NCI-H1048 (cell line): ENCODE results near the gene GCH1.
A peak's percentile ranks its signal among the peaks of the same experiment; 100 is the strongest.
"Not testable (repeated sequence)": the region's sequence is repeated elsewhere in the genome, so short reads cannot be mapped to it uniquely, and the experiment has no call there.

Experiments
- DNase-seq: peaks from one replicate; lab custom pipeline; 2025; lab: John Stamatoyannopoulos, UW

GCH1 gene, protein sequence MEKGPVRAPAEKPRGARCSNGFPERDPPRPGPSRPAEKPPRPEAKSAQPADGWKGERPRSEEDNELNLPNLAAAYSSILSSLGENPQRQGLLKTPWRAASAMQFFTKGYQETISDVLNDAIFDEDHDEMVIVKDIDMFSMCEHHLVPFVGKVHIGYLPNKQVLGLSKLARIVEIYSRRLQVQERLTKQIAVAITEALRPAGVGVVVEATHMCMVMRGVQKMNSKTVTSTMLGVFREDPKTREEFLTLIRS

DNA sequence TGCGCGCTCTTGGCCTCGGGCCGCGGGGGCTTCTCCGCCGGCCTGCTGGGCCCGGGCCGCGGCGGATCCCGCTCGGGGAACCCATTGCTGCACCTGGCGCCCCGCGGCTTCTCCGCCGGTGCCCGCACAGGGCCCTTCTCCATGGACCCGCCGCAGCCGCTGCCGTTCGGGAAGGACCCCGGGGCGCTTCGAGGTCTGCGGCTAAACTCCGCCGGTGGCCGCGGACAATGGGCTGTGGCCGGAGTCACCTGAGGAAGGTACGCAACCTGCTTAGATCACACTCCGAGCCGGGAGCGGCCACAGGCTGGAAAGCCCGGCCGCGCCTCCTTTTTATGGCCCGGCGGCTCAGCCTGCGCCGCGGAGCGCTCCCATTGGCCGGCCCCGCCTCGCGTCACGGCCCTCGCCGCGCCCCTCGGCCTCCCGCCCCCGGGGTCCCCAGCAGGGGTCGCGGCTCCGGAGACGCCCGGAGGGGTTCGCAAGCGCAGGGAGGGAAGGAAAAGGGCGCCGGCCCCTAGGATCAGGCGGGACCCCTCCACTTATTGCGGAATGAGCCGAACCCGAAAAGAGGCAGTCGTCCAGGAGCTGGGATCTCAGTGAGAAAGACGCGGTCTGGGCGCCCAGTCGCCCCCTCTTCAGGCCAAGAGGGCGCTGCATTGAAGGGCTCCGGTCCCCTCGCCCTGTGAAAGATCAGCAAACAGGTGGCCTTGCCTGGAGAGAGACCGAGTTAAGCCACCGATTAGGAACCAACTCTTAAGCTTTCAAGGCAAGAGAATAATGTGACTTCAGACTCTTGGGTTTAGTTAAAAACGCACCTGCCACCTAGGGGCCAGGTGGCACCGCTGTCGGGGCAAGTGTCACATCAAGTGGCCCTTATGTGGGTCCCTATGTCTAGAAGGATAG is at the start of gene GCH1:
TSS of gene GCH1 (minus strand) at position 306 of the 900 bp plus-strand sequence. CDS start at position 143, 163 bp downstream.
- DNase-seq = peak; percentile 40

DNA sequence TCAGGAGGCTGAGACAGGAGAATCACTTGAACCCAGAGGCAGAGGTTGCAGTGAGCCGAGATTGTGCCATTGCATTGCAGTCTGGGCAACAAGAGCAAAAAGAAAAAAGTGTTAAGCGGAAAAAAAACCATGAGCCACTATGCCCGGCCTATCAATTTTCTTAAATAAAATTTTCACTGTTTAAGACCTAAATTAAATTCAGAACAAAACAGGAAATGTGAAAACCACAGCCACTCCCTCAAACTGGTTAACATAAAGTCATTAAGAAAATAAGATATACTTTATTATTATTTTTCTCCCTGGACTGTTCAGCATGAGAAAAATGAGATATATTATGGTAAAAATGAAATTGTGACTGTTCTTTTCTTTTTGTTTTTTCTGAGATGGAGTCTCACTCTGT is 44.6 kb upstream of the GCH1 start:
- no peak for DNase-seq

DNA sequence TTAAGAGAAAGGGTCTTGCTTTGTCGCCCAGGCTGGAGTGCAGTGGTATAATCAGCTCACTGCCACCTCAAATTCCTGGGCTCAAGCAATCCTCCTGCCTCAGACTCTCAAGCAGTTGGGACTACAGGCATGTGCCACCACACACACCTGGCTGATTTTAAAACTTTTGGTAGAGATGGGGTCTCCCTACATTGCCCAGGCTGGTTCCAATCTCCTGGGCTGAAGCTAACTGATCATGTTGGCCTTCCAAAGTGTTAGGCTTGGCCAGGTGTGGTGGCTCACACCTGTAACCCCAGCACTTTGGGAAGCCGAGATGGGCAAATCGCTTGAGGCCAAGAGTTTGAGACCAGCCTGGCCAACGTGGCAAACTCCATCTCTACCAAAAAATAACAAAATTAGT is 43.9 kb upstream of the GCH1 start:
- no peak for DNase-seq

DNA sequence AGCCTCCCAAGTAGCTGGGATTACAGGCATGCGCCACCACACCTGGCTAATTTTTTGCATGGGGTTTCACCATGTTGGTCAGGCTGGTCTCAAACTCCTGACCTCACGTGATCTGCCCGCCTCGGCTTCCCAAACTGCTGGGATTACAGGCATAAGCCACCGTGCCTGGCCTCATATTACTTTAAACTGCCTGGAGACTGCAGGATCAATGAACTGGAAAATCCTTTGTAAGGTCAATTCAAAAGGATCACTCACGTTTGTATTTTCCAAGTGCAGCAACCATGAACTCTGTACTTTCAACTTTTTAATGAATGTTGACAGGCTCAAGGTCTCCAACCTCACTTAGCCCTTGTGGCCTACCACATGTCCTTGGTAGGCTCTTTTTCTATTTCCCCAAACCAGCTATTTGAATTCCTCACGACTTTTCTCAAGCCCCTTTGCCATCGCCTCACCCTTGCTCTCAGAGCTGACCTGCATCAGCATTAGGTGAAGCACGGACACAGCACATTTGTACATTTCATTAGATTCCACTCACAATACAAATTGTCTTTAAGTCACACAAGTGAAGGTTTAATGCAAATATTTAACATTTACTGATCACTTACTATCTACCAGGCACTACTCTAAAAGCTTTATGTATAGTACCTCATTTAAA is 42.2 kb upstream of the GCH1 start:
- no peak for DNase-seq

DNA sequence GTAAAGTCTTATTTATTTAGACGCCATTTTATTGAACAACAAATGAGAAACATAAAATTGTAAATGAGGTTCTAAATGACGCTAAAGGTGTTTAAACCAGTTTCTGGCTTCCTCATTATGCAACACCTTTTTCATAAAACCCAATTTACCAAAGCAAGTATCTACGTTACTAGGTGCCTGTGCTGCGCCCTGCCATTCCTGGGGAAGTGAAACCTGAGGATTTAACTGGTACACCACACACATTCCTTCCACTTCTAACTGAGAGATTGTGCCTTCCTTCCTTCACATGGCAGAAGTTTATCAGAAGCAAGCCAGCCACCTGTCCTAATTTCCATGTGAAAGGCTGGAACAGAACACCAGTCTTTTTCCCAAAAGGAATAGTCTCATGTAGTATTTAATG is 40.3 kb upstream of the GCH1 start:
- no peak for DNase-seq

DNA sequence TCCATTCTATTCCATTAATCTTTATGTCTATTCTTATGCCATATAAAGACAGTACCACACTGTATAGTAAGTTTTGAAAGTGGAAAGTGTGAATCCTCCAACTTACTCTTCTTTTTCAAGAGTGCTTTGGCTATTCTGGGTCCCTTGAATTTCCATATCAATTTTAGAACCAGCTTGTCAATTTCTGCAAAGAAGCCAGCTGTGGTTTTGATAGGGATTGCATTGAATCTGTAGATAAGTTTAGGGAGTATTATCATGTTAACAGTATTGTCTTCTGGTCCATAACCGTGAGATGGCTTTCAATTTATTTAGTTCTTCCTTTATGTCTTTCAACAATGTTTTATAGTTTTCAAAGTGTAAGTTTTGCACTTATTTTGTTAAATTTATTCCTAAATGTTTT is 34.2 kb upstream of the GCH1 start:
- no peak for DNase-seq

DNA sequence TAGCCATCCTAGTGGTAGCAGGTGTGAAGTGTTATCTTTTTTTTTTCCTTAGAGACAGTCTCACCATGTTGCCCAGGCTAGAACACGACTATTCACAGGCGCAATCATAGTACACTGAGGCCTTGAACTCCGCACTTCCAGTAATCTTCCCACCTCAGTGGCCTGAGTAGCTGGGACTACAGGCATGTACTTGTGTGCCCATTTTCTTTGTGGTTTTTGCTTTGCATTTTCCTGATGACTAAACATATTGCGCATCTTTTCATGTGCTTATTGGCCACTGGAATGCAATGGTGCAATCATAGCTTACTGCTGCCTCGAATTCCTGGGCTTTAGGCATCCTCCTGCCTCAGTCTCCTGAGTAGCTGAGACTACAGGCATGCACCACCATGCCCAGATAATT is 33.3 kb upstream of the GCH1 start:
- DNase-seq = no peak

DNA sequence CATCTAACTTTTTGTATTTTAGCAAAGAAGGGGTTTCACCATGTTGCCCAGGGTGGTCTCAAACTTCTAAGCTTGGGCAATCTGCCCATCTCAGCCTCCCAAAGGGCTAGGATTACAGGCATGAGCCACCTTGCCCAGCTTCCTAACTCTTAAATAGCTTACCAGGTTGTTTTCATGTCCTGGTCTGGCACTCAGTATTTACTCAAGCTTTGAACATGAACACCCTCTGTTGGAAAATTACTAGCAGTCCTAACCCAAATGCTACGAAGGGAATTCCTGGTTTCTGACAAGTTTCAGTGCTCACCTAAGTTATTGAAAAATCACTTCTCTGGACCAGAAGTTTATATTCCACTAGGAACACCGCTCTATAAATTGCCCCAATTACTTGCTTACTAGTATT is 32.5 kb upstream of the GCH1 start:
- no peak for DNase-seq

DNA sequence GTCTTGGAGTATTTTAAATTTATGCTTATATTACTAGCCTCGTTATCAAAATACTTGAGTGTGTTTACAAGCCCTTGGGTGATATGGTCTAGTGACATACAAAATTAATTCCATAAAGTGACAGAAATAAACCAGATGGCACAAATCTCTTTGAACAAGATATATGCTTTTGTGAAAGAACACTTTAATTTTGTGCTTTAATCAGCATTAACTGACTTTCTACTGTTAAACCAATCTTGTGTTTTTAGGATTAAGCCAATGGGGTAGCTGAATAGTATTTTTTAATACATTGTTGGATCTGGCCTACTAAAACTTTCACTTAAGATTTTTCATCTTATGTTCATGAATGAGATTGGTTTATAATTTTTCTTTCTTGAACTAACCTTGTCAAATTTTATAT is 30.4 kb upstream of the GCH1 start:
- no peak for DNase-seq

DNA sequence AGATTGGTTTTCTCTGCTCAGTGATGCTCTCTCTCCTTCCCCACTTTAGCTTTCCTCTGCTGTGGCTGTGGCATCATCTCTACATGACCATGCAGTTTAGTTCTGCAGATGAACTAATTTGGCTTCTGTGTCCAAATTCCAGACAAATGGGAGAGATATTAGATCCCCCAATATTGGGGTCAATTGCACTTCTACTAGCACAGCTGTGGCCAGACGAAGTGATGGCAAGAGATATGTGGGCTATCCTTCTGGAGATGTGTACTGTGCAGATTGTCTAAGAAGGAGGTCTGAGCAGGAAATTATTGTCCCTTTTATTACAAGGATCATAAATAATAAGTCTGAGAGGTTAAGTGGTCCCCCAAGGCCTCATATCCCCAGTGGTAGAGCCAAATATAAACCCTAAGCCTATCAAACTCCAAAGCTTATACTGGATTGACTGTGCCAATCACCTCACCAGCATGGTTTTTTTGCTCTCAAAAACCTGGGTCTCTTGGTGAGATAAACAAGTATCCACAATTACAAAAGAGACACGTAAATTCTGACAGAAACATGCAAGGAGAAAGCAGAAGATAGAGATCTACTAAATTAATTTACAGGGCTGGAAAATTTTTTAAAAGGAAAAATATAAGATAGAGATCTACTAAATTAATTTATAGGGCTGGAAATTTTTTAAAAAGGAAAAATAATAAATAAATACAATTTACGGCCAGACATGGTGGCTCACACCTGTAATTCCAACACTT is 29.1 kb upstream of the GCH1 start:
- DNase-seq = no peak

DNA sequence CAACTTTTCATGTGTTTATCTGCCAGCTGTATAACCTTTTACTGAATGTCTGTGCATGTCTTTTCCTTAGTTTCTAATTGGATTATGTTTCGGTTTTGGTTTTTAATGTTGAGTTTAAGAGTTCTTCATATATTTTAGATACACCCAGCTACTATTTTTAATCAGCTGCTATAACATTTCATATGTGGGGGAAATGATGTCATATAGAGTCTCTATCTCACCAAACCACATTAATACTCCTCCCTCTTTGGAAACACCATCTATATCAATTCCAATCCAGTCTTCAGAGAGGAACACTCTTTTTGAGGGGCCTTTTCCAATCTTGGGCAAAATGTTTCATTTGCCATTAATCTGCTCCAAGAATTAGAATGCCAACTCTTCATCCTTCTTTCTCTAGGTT is 28.5 kb upstream of the GCH1 start:
- DNase-seq = no peak

DNA sequence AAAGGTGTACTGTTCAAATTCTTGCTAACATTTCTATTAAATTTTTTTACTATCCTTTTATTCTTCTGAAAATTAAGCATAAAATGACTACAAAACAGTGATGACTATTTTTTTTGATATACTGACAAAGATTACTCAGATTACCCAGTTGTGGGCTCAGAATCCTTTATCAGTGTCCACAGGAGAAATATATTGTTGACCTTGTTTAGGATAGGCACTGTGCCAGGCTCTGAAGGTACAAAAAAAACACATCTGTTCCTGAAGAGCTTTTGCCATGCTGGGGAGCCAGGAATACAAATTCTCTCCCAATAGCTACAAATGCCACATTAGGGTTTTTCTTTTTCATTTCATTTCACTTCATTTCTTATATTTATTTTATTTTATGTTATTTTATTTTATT is 26.9 kb upstream of the GCH1 start:
- no peak for DNase-seq

DNA sequence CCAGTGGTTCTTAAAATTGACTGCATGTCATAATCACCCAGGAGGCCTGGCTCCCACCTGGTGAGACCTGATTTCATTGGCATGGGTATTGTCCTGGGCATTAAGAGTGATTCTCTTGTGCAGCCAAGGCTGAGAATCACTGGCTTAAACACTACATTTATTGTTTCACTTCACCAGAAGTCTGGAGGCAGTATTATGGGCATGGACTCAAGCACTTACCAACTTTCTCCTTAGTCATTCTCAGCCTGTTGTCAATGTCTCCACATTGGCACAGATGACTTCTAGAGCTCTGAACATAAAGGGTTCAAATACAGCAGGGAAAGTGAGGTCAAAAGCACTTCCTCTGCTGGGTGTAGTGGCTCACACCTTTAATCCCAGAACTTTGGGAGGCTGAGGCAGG is 25.6 kb upstream of the GCH1 start:
- no peak for DNase-seq

DNA sequence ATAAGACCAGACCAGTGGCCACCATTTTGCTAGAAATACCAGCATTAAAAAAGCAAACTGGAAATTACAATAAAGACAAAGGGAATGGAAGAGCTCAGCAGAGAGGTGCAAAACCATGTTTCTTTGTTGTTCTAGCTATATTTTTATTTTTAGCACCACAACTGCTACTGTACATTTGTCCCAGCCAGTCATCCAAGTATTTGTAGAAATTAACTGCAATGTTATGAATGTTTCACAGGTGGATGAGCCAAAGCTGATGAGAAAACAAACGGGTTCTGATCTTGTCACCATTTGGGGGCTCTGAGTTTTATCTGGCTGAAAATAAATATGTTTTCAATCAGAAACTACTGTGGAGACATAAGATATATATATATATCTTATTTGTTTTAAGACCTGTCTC is 24.9 kb upstream of the GCH1 start:
- DNase-seq = no peak

DNA sequence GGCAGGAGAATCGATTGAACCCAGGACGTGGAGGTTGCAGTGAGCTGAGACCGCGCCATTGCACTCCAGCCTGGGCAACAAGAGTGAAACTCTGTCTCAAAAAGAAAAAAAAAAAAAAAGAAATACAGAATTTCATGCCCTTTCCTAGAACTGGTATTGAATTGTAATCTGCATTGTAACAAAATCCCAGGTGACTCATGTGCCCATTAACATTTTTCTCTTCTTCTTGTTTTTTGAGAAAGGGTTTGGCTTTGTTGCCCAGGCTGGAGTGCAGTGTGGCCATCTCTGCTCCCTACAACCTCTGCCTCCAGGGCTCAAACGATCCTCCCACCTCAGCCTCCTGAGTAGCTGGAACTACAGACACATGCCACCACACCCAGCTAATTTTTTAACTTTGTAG is 23.9 kb upstream of the GCH1 start:
- DNase-seq = not testable (repeated sequence)

DNA sequence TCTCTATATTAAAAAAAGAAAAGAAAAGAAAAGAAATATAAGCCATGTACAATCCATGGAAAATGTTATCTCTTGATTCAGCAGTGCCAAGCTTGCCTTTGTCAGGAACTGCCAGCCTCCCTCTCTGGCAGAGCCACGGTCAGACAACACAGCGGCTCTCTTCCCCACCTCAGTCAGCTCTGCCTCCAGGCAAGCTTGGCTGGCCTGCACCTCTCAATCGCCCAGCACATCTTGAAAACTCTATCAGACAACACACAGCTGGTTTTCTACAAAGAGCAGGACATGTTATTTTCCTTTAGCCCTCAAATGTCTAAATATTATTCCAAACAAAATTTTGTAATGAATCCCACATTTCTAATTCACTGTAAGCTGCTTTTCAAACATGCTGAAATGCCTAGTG is 20.0 kb upstream of the GCH1 start:
- DNase-seq = no peak

DNA sequence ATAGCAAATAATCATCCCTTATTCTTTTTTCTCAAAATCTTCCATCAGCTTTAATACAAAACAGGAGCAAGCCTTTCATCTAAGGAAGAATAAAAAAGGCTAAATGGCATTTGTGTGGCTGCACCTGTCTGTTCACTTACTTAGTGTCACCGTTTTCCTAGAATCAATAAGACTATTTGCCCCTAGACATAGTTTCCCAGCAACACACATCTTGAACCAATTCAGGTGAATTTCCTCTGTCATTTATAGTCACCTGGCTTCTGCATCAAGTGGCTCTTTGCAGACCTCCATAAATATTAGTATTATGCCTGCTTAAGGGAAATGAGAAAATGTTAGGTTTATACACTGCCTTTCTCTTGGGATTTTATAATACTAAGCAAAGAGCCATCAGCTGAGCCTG is 17.4 kb upstream of the GCH1 start:
- DNase-seq = no peak

DNA sequence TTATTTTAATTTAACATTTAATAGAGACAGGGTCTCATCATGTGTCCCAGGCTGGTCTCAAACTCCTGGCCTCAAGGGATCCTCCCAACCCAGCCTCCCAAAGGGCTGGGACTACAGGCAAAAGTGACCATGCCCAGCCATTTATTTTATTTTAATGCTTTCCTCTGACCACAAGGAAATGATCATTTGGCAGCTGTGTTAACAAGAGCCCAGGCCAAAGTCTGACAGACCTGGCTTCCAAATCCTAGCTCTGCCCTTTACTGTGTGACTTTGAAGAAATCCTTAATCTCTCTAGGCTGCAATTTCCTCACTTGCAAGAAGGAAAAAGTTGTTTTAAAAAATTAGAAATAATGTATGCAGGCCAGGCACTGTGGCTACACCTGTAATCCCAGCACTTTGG is 16.7 kb upstream of the GCH1 start:
- DNase-seq = no peak

DNA sequence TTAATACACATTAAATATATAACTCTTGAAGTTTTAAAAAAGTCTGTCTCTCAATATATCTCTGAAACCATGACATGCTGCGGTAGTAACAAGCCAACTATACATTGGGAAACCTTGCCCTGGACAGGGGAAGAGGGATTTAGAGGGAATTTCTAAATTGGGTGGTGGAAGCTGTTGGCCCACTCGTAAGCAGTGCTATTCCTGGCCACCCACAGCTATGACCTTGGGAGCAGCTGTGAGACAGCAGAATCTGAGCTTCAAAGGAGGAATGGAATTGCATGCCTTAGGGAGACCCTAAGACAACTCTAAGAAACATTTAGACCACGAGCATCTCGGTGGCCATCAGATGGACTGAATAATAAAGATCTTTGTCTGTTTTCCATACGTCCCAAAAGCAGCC is 15.8 kb upstream of the GCH1 start:
- no peak for DNase-seq

DNA sequence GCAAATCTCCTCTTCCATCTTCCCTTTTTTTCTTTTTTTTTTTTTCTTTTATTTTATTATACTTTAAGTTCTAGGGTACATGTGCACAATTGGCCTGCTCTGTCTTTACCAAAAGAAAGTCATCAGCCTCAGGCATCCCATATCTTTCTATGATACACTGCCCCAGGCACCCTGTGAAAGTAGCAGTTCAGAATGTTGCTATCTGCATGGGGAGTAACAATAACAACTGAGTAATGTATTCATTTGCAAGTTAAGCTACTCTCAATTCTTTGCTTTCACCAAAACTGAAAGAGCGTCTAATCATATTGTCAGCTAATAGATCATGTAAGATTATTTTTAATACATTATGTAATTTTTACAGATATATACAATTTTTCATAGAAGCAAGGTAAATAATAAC is 13.5 kb upstream of the GCH1 start:
- no peak for DNase-seq

DNA sequence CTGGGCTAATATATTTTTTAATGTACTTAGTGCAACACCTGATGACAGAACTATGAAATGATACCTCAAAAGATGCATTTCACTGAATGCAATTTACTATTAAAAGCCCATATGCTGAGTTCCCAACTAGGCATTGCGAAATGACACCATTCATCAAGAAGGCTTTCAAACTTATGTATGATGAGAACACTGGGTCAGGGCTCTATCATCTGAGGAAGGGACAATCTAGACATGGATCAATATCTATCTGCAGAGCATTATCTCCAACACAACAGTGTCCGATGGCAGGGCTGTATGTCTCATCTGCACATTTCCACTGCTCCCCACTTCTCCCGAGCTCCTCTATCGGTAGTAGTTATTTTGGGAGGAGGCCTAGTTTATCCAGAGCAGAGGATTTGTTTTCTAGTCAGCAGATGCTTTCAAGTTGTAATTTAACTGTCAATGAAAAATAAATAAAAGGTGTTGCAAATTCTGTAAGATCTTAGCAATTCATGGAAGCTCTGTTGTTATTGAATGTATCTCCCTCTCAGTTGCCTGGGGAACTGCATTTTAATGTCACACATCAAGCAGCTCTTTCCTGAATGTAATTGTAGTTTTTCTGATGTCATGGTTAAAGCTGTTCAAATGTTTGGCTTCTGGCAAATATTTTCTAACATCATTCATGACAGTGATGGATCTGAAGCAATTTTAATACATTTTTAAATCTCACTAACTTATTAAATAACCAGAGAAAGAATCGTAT is 7.4 kb upstream of the GCH1 start:
- no peak for DNase-seq

DNA sequence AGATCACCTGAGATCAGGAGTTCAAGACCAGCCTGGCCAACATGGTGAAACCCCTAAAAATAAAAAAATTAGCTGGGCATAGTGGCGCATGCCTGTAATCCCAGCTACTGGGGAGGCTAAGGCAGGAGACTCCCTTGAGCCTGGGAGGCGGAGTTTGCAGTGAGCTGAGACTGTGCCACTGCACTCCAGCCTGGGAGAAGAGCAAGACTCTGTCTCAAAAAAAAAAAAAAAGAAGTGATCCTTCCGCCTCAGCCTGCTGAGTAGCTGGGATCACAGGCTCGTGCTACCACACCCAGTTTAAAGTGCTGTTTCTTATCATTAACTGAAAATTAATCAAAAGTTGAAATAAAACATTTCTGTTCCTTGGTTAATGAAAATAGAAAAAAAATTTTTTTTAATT is 6.3 kb upstream of the GCH1 start:
- not testable (repeated sequence) for DNase-seq
